Measurements from ENCODE around the gene SNX24.
"Not testable (repeated sequence)": the region's sequence is repeated elsewhere in the genome, so short reads cannot be mapped to it uniquely, and the experiment has no call there.

The SNX24 gene

DNA sequence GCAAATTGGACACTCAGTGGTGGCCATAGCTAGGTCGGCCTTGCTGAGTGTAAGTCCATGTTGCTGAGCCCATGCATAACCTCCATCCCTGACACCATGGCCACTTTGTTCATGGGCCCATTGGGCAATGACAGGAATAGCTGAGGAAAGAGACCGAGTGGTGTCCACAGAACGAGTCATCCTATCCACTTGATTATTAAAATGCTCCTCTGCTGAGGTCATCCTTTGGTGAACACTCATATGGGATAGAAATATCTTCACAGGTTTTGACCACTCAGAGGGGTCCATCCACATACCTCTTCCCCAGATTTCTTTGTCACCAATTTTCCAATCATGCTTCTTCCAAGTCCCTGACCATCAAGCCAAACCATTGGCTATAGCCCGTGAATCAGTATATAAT, 127.5 kb downstream of the SNX24 start:
- no peak for DNase-seq

DNA sequence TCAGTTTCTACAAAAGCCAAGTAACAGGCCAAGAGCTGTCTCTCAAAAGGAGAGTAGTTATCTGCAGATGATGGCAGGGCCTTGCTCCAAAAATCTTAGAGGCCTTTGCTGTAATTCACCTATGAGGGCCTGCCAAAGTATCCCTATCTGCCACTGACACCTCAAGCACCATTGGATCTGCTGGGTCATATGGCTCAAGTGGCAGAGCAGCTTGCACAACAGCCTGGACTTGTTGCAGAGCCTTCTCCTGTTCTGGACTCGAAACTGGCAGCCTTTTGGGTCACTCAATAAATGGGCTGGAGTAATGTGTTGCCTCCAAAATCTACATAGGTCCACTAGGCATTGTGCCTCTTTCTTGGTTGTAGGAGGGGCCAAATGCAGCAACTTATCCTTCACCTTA, 128.3 kb downstream of the SNX24 start:
- not testable (repeated sequence) for DNase-seq

DNA sequence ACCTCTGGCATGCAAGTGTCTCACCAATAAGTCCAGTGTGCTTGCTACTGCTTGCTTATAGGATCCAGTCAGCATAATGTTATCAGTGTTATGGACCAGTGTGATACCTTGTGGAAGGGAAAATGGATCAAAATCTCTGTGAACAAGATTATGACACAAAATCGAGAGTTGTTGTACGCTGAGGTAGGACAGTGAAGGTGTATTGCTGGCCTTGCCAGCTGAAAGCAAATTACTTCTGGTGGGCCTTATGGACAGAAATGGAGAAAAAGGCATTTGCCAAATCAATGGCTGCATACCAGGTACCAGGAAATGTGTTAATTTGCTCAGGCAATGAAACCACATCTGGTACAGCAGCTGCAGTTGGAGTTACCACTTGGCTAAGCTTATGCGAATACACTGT, 128.8 kb downstream of the SNX24 start:
- not testable (repeated sequence) for DNase-seq

DNA sequence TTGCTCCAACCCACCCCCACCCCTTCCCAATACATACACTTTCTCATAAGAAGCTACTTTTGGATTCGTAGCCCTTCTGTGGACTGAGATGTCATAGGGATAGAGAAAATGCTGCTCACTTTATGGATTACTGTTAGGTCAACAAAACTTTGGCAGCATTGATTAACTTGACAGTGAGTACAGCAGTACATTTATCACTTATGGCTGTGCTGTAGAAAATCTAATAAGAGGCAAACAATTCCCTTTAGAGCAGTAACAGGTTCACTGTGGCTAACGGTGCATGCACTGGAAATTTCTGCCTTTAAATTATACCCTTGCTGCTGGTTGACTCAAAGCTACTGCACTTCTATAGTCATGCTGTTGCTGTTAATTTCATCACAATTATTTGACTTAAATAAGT, 131.9 kb downstream of the SNX24 start:
- DNase-seq: no peak

DNA sequence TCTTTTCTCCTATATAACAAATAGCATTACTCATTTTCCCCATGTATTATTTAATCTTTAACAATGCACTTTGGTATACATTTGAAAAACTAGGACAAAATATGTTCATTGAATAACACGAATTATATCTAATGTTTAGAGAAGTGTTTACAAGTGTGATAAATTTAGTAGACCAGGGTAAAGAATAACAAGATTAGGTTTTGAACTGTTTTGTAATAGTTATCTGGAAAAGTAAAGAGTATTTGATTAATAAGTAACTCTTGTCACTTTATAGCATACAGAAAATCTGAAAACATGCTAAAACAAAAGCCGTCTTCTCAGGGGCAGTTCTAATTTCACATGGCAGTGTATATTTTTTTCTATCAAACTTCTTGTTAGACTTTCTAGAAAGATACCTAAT, 132.7 kb downstream of the SNX24 start:
- no peak for DNase-seq

DNA sequence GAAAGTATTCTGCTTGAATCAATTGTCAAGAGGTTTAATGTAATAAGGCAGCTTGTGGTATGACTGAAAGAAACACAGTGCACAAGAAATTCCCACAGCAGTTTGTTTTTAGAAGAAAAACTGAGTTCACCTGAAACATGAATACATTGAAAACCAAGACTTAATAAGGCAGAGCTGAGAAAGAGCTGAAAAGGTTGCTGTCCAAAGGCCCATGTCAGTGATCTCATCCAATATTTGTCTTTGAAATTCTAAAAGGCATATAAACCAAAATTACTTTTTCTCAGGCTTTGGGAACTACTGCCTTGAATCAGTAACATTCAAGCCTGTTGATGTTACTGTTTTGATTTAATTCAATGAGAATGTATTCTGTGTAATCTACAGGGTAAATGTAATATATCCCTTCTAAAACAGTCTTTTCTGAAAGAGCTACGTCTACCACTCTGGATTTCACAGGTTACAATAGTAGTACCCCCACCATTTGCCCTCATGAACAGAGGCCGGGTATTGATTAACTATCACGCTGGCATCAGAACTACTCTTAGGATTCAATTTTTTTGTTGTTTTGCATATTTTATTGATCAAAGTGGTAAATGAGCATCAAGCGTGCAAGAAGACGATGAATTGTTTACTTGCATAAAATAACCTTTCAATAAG, 133.4 kb downstream of the SNX24 start:
- no peak for DNase-seq

DNA sequence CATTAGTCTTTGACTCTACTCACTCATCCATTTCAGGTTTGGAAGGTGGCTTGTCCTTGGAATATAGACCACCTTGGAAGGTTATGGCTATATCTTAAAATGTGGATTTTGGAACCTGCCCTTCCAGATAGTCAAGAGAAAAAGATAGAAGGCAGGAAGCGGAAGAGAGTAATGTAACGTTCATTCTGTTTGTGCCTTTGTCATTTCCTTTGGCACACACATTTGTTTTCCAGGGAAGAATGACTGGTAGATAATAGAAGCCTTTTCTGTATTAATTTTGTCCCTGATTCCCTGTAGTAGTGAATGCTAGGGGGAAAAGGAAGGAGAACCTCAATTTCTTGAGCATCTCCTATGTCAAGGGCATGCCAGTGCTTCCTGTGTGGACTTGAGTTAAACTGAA, 136.4 kb downstream of the SNX24 start:
- DNase-seq: no peak

DNA sequence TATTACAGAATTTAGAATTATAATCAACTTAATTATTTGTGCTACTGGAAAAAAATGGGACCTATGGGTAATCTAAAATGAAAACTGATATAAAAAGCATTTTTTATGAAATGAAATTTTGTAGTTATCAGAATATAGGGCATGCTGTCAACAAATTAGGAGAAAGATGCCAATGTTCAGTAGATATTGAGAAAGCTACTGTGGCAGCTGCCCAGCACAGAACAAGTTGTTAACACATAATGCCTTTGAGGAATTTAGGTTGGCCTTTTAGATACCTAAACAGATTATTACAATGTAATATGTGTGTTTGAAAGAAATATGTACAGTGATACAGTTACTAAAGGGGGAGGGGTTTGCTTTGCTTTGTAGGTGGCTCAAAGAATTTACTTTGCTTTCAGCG, 137.0 kb downstream of the SNX24 start:
- no peak for DNase-seq

DNA sequence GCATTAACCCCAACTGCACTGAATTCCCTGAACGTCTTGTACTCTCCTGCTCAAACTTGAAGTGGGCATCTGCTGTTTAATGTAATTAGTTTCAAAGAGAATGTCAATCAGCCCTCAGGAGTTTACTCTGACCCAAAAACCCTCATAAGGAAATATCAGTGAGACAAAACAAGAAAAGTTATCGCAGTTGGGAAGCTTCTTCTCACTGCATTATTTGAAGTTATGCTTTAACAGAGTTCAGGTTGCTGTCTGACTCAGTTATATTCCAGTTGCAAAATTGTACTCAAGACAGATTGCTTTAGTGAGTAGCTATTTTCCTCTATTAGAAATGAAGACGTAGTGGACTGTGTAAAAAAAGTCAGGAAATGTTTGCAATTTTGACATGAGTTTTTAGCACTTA, 139.0 kb downstream of the SNX24 start:
- DNase-seq: no peak

DNA sequence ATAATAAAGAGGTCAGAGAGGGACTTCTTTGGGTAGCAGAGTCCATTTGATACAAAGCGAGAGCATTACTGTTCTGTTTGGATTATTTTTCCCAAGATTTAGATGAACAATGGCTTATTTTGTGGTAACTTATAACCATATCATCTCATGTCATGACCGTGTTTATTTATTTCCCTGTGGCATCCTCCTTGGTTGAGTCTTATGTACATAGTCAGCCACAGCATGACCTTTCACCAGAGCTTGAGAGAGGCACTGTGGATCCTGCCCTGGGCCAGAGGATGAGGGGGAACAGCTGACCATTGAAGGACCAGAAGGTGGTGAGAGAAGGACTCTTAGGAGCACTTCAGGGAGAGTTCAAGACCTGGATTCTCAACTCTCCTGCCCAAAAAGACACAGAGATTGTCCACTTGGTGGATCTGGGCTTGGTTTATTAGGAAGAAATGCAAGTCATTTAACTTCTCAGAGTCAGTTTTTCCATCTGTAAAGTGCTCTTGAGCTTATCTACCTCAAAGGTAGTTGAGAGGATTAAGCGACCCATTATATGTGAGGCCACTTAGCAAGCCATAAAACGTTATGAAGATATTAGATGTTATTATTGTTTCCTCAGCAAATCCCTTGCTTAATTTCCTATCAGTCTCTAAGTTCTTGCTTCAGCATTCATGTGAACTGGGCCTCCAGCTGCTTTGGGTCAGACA, 139.7 kb downstream of the SNX24 start:
- DNase-seq: no peak

DNA sequence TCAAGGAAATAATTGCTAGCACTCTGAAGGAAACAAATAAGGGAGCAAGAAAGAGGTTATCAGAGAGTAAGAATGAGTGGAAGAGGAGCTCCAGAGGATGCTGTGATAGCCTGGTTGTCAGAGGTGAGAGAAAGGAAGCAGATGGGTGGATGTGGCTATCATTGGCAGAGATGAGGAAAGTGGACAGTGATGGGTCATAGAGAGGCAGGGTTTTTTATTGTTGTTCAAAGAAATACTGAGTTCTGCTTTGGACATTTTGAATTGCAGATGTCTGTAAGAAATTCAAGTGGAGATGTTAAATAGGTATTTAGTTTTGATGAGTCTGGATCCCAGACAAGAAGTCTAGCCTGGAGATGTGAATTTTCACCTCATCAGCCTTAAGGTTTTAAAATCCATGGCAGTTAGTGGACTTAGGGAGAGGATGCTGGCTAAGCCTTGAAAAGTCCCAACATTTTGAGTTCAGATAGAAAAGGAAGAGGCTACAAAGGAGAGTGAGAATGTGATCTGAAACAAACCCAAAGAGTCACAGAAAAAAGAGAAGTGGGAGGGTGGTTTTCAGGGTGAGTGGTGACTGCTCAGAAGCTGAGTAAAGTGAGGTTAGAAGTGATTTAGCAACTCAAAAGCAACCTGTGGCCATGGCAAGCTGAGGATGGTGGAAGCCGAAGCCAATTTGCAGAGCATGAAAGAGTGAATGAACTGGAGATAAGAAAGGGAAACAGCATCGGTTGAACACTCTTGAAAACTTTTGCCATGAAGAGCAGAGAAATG, 140.7 kb downstream of the SNX24 start:
- no peak for DNase-seq

DNA sequence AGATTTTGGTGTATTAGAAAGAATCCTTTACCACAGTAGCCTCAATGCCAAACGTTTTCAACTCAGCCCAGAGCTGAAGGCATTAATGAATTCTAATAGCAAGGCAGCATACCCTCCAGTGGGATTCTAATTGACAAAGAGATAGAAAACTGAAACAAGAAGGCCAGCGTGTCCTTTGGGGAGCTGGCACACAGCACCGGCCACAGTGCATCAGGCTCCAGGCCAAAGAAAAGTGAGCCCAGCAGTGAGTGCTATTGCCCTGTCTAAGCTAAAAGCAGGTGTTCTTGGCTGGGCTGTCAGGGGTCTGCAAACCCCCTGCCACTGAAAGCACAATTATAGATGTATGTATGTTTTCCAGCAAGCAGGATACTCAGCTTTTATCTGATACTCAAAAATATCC, 150.7 kb downstream of the SNX24 start:
- DNase-seq: no peak

DNA sequence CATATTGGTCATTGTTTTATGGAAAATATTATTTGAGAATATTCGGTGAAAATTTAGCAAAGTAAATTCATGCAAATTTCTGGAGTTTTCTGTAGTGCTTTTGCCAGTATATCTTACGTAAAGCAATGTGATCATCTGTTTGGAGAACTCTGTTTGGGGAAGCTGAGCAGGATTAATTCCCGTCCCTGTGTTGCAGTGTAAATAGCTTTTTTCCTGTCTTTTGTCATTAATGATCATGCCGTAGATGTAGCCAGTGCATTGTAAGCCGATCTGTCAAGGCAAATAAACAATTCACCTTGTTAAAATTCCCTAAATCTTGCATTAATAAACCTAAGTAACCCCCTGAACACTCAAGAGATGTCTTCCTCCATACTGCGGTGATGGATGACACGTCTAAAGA, 151.9 kb downstream of the SNX24 start:
- DNase-seq: no peak

DNA sequence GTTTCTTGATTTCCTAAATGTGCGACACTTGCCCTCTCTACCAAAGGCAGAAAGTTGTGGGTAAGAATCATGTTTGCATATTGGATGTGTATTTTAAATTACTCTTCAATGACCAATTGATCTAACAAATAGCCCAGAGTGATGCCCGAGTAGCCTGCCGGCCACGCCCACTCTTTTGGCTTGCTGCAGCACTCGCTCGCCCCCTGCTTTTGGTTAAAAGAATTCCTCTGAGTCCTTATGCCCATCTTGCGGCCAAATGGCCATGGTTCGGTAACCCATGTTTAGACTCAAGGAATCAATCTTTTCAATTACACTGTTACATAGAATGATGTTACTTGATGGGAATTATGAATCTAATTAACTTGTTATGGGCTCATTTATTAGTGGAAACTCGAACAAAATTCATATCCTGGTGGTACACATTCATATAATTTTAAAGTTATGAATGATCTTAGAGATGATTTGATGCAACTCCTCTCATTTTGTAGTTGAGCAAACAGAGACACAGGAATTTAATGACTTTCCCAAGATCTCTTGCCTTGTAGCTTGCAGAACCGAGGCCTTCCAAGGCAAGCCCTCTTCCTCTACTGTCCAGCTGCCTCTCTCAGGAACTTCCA, 154.6 kb downstream of the SNX24 start:
- DNase-seq: peak; percentile 9

DNA sequence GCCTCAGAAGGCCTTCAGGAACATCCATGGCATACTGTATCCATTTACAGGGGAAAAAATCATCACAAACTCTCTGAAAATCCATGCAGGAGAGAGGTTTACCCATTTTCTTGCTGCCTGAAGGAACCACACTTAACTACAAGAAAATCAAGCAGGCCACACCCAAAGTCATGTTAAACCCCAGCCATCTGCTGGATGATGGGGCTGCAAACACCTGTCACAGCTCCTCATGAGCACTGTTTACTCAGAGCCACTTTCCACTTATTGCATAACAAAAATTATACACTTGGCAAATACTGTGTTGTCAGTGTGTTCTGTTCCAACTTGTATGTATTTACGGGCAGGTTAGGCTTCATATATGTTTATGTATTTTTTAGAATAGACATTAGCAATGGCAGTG, 155.3 kb downstream of the SNX24 start:
- no peak for DNase-seq

DNA sequence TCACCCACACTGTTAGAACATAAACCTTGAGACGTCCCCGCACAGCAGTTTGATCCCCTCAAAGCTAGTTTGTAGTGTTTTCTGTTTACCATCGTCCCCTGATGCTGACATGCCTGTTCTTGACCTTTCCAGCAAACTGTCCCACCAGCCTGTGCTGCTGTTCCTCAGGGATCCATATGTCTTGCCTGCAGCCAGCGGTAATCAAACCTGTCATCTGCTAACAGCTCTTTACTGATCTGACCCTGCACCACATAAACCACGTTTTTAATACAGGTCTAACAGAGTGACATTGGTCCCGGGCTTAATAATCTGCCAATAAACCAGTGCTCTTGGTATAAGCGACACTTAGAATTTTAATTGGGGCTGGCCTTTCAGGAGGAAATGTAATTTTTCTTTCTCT, 156.4 kb downstream of the SNX24 start:
- DNase-seq: no peak

DNA sequence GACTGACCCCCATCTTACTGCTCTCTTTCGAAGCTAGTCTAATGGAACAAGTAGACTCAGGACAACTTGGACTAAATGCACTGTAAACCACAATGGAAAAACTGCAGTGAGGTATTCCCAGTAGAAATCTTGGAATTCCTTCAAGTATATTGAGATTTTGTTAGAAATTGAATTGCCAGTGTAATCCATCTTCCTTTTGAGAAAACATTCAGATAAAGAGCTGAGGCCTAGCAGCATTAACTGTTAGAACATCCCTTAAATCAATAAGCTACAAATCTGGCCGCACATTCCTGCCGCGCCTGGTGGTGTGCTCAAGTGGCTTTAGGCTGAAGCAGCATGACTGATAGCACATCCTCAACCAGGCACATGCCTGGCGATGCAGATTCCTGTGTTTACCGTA, 161.8 kb downstream of the SNX24 start:
- no peak for DNase-seq

DNA sequence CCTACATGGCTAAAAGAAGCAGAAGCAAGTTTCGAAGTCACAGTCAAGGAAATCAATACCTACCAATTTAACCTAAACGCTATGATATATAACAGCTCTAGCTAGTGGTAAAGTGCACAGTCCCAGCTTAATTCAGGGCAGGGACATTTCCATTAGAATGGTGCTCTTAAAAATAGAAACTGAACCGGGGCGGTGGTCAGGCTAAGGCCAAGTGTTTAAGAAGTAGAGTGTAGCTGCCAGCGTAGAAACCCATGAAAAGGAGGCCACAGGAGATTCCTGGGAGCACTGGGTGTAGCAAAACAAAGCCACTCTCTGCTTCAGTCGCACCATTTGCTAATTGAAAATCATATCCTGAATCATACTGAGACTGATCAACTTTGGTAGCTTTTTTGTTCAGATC, 162.3 kb downstream of the SNX24 start:
- DNase-seq: no peak

DNA sequence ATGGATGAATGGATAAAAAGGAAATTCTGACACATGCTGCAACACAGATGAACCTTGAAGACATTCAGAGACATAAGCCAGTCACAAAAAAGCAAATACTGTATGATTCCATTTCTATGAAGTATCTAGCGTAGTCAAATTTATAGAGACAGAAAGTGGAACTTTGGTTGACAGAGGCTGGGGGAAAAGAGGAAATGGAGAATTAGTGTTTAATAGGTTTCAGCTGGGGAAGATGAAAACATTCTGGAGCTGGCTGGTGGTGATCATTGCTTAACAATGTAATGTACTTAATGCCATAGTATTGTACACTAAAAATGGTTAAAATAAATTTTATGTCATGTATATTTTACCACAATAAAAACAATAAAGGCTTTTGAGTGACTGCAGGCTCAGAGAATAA, 166.9 kb downstream of the SNX24 start:
- no peak for DNase-seq

DNA sequence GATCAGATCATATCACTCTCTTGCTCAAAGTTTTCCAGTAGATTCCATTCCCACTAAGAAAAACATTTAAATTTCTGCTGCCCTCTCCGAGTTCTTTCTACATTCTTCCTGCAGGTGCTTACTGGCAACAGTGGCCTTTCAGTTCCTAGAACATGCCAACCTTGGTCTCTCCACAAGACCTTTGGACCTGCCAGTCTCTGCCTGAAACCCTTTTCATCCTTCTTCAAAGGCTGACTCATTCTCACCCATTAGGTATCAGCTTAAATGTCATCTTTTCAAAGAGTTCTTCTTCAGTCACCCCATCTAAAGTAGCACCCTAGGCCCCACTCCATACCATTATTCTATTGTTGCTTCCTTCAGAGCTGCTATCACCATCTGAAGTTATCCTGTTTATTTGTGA, 169.3 kb downstream of the SNX24 start:
- DNase-seq: no peak

DNA sequence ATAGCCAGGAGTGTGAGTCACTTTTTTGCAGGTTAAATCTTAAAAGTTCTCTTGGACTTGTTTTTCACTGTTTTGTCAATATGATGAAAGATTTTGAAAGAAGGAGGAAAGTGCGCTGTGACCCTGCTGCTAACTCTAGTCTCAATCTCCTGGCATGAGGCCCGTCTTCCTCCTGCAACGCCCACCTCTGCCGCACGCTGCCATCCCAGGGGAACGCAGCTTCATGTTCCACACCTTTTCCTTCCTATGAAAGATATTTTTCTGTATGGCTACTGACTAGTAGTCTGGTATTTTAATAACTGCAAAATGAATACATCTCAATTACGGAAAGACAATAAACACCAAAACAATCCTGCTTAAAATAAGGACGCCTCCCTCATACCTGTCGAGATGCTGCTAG, 182.8 kb downstream of the SNX24 start:
- no peak for DNase-seq

DNA sequence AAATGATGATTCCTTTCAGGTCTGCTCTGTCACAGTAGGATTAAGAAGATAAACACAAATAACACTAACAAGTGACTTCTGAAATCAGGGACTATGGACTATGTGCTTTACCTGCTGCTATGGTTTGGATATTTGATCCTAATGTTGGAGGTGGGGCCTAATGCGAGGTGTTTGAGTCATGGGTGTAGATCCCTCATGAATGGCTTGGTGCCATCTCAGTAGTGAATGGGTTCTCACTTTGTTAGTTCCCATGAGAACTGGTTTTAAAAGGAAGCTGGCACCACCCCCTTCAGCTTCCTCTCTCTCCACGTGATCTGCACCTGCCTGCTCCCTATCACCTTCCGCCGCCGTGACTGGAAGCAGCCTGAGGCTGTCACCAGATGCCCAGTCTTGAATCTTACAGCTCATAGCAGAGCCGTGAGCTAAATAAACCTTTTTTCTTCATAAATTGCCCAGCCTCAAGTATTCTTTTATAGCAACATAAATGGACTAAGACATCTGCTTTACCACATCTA, 187.8 kb downstream of the SNX24 start:
- no peak for DNase-seq

DNA sequence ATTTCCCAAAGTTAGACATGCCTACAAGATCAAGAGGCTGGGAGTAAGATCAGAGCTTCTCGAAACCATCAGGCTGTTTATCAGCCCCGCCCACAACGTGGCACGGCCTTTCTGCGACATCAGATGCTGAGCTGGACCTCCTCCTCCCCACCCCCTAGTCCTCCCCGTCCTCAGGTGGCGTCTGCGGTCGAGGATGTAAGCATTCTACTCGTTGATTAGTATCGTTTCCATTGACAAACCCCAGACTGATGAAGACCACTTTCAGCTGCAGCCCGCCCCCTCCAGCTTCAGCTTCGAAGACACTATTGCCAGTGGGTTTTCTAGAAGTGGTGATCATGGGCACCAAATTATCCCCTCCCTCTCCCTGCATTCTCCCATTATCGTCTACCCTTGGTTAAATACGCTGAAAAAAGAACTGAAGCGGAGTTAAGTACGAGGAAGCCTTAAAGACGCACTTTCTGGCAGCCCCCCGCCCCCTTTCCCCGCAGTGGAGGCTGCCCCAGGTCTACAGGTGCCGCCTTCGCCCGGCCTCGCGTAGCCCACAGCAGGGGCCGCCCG, 190.0 kb downstream of the SNX24 start:
- DNase-seq: no peak
